Measurements from ENCODE around the gene TEX51.

DNA sequence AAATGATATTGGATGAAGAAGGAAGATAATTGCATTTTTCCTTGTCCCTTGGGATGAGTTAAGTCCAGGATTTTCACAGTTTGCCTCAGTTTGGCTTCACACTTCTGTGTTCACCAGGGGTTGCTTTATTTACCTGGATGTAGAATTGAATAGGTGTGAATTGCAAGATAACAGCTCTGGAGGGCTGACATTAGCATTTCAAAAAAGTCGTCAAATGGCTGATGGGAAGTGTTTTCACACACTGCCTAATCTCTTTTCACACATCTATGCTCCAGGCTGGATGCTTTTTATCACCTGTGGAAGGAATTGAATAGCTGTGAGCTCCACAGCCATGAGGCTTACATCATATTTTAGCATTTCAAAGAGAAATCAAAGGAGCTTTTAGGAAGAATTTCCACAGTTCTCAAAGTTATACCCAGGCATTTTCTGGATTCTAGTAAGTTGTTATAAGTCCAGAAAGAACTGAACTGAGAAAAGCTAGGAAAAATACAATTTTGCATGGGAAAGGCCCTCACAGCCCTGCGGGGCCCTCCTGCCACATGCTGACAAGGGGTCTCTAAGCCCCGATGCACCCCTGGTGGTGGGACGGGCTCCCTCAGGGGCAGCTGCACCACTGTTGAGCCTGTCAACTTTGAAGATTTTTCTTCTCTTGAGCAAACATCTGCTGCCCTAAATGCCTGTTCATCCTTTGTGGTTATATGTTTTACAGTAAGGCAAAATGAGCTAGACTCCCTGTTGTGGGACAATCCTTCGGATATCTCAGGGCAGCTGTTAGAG is 43.9 kb downstream of the TEX51 start:
- TF ChIP-seq RAD21 (IDR thresholded peaks at IDR 0.05; ENCODE audit: low read length), result no peak
- TF ChIP-seq, protein P1, sequence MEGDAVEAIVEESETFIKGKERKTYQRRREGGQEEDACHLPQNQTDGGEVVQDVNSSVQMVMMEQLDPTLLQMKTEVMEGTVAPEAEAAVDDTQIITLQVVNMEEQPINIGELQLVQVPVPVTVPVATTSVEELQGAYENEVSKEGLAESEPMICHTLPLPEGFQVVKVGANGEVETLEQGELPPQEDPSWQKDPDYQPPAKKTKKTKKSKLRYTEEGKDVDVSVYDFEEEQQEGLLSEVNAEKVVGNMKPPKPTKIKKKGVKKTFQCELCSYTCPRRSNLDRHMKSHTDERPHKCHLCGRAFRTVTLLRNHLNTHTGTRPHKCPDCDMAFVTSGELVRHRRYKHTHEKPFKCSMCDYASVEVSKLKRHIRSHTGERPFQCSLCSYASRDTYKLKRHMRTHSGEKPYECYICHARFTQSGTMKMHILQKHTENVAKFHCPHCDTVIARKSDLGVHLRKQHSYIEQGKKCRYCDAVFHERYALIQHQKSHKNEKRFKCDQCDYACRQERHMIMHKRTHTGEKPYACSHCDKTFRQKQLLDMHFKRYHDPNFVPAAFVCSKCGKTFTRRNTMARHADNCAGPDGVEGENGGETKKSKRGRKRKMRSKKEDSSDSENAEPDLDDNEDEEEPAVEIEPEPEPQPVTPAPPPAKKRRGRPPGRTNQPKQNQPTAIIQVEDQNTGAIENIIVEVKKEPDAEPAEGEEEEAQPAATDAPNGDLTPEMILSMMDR (IDR thresholded peaks at IDR 0.05), result no peak
- TF ChIP-seq, protein P2, sequence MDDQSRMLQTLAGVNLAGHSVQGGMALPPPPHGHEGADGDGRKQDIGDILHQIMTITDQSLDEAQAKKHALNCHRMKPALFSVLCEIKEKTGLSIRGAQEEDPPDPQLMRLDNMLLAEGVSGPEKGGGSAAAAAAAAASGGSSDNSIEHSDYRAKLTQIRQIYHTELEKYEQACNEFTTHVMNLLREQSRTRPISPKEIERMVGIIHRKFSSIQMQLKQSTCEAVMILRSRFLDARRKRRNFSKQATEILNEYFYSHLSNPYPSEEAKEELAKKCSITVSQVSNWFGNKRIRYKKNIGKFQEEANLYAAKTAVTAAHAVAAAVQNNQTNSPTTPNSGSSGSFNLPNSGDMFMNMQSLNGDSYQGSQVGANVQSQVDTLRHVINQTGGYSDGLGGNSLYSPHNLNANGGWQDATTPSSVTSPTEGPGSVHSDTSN (IDR thresholded peaks at IDR 0.05), result no peak
- no peak for TF ChIP-seq POLR2AphosphoS5 (IDR thresholded peaks at IDR 0.05; ENCODE audit: low read depth, low read length)

All from SK-N-SH (cell line).